ENCODE measurements around the gene CHIC2.

CHIC2 gene

GRCh38 chr4:53981066-53981465 lies 83.3 kb downstream of the CHIC2 start:
- DNase-seq (ENCODE audit: low read depth in 1 of 2, low spot score in 1 of 2), result no peak
- H3K27ac ChIP-seq (replicated peaks), result no peak overlapping the region
- no peak overlapping the region for H3K4me3 ChIP-seq (replicated peaks; ENCODE audit: insufficient read depth, low read length)

GRCh38 chr4:53974561-53974960 lies 89.8 kb downstream of the CHIC2 start:
- DNase-seq (ENCODE audit: low read depth in 1 of 2, low spot score in 1 of 2), result no peak
- TF ChIP-seq GABPA (IDR thresholded peaks at IDR 0.05; ENCODE audit: low read depth), result no peak
- TF ChIP-seq CTCF (IDR thresholded peaks at IDR 0.05; ENCODE audit: insufficient read depth, low read length), result no peak
- TF ChIP-seq POLR2AphosphoS5 (IDR thresholded peaks at IDR 0.05; ENCODE audit: low read depth), result no peak
- TF ChIP-seq REST (IDR thresholded peaks at IDR 0.05; ENCODE audit: insufficient replicate concordance, low read depth), result no peak
- TF ChIP-seq SPI1 (IDR thresholded peaks at IDR 0.05; ENCODE audit: borderline replicate concordance, low read depth), result no peak
- Histone ChIP-seq H3K4me3 (replicated peaks; ENCODE audit: insufficient read depth, low read length) (no peak overlapping the region), H3K27me3 (ENCODE audit: insufficient read depth, poor library complexity, severe bottlenecking) (peaks cover 2% of the 10 kb centered on the region), H3K27ac (replicated peaks) (no peak overlapping the region)

More at GRCh38 chr4:53981066-53981465, 83.3 kb downstream of the CHIC2 start:
- TF ChIP-seq CTCF (IDR thresholded peaks at IDR 0.05; ENCODE audit: insufficient read depth, low read length), result no peak
- no peak for TF ChIP-seq GABPA (IDR thresholded peaks at IDR 0.05; ENCODE audit: low read depth)
- no peak for TF ChIP-seq SPI1 (IDR thresholded peaks at IDR 0.05; ENCODE audit: borderline replicate concordance, low read depth)
- TF ChIP-seq POLR2AphosphoS5 (IDR thresholded peaks at IDR 0.05; ENCODE audit: low read depth), result no peak
- TF ChIP-seq REST (IDR thresholded peaks at IDR 0.05; ENCODE audit: insufficient replicate concordance, low read depth), result no peak
- H3K27me3 ChIP-seq (ENCODE audit: insufficient read depth, poor library complexity, severe bottlenecking), result no peaks in the 10 kb centered on the region

GRCh38 chr4:53967986-53968385 lies 96.4 kb downstream of the CHIC2 start:
- DNase-seq (ENCODE audit: low read depth in 1 of 2, low spot score in 1 of 2), result no peak
- no peak overlapping the region for H3K4me3 ChIP-seq (replicated peaks; ENCODE audit: insufficient read depth, low read length)
- TF ChIP-seq SPI1 (IDR thresholded peaks at IDR 0.05; ENCODE audit: borderline replicate concordance, low read depth) (no peak), POLR2AphosphoS5 (IDR thresholded peaks at IDR 0.05; ENCODE audit: low read depth) (no peak), REST (IDR thresholded peaks at IDR 0.05; ENCODE audit: insufficient replicate concordance, low read depth) (no peak), CTCF (IDR thresholded peaks at IDR 0.05; ENCODE audit: insufficient read depth, low read length) (no peak), GABPA (IDR thresholded peaks at IDR 0.05; ENCODE audit: low read depth) (no peak)
- peaks cover 2% of the 10 kb centered on the region for H3K27me3 ChIP-seq (ENCODE audit: insufficient read depth, poor library complexity, severe bottlenecking)
- H3K27ac ChIP-seq (replicated peaks), result no peak overlapping the region
